8988T (cell line): Measurements from ENCODE around the gene BBS10.
"Not testable (repeated sequence)": the region's sequence is repeated elsewhere in the genome, so short reads cannot be mapped to it uniquely, and the experiment has no call there.

ENCODE experiments used
- DNase-seq: peaks from one replicate; pipeline ENCODE4 v3.0.0; 2011

Gene BBS10

GRCh38 chr12:76348079-76348901, at the start of gene BBS10:
BBS10 (minus strand) TSS chr12:76348415; CDS start chr12:76348358, 57 bp downstream.
- peak; percentile 68 for DNase-seq

- no peak for DNase-seq
Measured at GRCh38 chr12:76391461-76391860, 43.2 kb upstream of the BBS10 start.

- no peak for DNase-seq
Measured at GRCh38 chr12:76387614-76388013, 39.4 kb upstream of the BBS10 start.

- no peak for DNase-seq
Measured at GRCh38 chr12:76384560-76384959, 36.3 kb upstream of the BBS10 start.

- DNase-seq: no peak
Measured at GRCh38 chr12:76383988-76384387, 35.8 kb upstream of the BBS10 start.

- DNase-seq: no peak
Measured at GRCh38 chr12:76379261-76379660, 31.0 kb upstream of the BBS10 start.

- DNase-seq: not testable (repeated sequence)
Measured at GRCh38 chr12:76376876-76377275, 28.7 kb upstream of the BBS10 start.

- DNase-seq: no peak
Measured at GRCh38 chr12:76375939-76376338, 27.7 kb upstream of the BBS10 start.

GRCh38 chr12:76375470-76375869, 27.3 kb upstream of the BBS10 start:
- no peak for DNase-seq

- no peak for DNase-seq
Measured at GRCh38 chr12:76374386-76375020, 26.3 kb upstream of the BBS10 start.

GRCh38 chr12:76368230-76368629, 20.0 kb upstream of the BBS10 start:
- DNase-seq: no peak

GRCh38 chr12:76366163-76366562, 17.9 kb upstream of the BBS10 start:
- DNase-seq: no peak

GRCh38 chr12:76364131-76364530, 15.9 kb upstream of the BBS10 start:
- DNase-seq: not testable (repeated sequence)

- DNase-seq: no peak
Measured at GRCh38 chr12:76360316-76360715, 12.1 kb upstream of the BBS10 start.

- no peak for DNase-seq
Measured at GRCh38 chr12:76356071-76356470, 7.9 kb upstream of the BBS10 start.

GRCh38 chr12:76346798-76347420, 1.3 kb downstream of the BBS10 start:
- DNase-seq: no peak

GRCh38 chr12:76346236-76346635, 2.0 kb downstream of the BBS10 start:
- DNase-seq: no peak

- no peak for DNase-seq
Measured at GRCh38 chr12:76345569-76345968, 2.6 kb downstream of the BBS10 start.

GRCh38 chr12:76341436-76342030, 6.7 kb downstream of the BBS10 start:
- no peak for DNase-seq

GRCh38 chr12:76340680-76341435, 7.4 kb downstream of the BBS10 start:
- no peak for DNase-seq

GRCh38 chr12:76337583-76337982, 10.6 kb downstream of the BBS10 start:
- DNase-seq: no peak

- DNase-seq: no peak
Measured at GRCh38 chr12:76332606-76333005, 15.6 kb downstream of the BBS10 start.

GRCh38 chr12:76329606-76330005, 18.6 kb downstream of the BBS10 start:
- no peak for DNase-seq
